Esophagus mucosa (tissue), 1 donor: Measurements from ENCODE around the gene INAFM2. TPM values are rescaled to one million over a fixed set of nuclear protein-coding genes. Genes with fewer than 3 reads are reported as not detected.

Source experiments
- ATAC-seq: fragments of 200-7000 bp; cut with Tn5 transposase; one replicate; pipeline ENCODE4 v1.9.1; 2020
- total RNA-seq: library from RNA; stranded (reverse); gene quantifications from one replicate; pipeline ENCODE4 v1.2.4, GENCODE V29; 2023
- donor health status: DM: yes; HTN: yes; CAD: no.

The INAFM2 gene
- total RNA-seq, 1 donor from 2014 or later, result 7.1 TPM

DNA sequence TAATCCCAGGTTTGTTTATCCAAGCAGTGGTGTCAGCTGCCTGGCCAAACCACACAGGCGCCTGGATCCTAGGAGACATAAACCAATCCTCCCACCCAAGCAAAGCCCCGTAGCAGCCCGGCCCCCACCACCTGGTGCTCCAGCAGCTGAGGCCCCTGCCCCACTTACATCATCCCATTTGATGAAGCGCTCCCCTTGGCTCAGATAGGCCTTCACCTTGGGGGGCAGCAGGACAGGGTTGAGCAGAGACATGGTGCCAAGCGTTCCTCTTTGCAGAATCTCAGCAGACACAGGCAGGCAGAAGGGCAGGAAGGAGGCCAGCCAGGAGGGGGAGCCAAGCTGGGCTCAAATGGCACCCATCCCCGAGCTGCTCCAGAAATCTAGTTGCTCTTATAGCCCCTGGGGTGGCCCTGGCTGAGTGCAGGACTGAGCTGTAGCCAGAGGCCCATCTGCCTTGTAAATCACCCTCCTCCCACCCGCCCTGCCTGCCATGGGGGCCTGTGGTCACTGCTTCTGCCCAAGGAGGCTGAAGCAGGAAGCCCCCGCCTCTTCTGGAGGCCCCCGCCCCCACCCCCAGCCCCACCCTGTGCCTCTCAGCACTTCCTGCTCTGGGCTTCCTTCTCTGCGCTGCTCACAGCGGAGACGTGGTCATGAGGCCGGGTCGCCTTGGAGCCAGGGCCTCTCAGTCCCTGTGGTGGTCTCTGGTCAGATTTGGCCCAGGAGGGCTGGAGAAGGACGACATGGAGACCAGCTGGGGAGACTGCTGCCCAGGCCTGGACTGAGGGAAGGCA is 15.9 kb upstream of the INAFM2 start, which contains the start of gene PLCB2:
Gene PLCB2, minus strand, starts transcription at position 515 of the 791 bp plus-strand sequence. Its CDS starts 263 bp downstream, at position 252.
- peak; percentile 56 for ATAC-seq

DNA sequence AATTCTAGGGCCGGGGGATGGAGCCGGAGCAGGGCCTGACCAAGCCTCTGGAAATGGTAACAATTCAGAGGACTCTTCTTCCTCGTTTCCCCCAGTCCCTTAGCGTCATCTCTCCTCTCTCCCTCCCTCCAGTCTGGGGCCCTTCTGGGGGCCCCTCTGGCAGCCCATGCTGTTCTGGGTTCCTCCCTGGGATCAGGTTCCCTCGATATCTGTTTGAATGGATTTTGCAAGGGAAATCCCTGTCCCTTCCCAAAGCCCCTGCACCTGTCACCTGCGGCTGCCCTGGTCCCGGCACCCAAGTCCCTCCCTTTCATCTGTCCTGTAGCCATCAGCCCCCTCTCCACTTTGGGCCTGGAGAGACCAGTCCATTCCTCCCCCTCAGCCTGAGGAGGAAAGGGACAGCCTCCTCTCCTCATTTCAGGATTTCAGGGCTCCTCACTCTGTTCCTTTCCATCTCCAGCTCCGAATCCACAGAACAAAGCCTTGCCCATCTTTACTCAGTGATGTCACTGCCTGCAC is 14.1 kb upstream of the INAFM2 start:
- no peak for ATAC-seq

DNA sequence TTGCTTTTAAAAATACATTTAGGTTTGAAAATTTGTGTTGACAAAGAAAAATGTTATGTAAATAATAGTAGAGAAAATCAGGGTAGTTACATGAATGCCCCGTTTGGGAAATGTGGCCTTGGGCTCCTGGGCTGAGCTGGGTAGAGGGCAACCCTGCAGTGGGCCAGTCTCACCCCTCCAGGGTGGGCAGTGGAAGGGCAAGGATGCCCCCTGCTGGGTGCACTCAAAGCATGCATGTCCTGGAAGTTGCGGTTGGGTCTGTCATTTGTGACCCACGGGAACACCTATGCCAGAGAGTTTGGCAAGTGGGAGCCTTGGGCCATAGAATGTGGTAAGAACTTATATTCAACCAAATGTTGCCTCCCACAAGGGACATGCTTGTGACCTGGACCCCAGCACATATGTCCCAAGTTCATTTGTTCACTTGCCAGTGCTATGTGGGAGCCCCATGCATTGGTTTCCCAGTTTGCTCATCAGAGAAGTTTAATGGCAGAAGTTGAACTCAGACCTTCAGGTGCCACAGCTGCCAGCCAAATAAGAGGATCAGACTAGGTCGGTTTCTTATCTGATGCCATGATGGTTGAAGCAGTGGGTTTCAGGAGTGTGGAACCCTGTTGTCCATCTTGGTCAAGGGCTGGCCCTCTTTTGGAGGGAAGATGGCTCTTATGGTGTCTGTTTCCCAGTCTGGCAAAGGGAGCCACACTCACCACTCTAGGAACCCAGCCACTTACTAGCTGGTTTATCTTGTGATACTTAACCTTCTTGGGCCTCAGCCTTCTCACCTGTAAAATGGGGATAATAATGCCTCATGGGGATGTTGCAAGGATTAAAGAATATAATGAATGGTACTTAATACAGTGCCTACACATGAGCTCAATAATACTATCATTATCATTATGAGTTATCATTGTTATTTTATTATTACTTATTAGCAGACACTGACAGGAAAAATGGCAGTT is 13.2 kb upstream of the INAFM2 start:
- ATAC-seq, result peak; percentile 32

DNA sequence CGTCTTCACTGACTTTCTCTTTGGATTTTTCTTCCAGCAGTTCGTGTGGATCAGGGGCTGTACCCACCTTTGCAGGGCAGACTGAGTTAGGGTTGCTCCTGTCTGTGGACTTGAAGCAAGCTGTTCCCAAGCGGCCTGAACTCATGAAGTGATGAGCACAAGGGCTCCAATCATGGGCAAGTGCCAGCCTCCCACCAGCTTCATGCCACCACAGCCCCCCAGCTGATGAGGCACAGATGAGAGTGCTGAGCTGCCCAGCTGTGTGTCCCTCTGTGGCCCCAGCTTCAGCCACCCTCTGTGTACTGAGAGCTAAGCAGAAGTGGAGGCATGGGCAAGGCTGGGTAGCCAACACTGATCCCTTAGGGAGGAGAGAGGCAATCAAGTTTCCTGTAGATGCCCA is 12.5 kb upstream of the INAFM2 start:
- ATAC-seq, result no peak

DNA sequence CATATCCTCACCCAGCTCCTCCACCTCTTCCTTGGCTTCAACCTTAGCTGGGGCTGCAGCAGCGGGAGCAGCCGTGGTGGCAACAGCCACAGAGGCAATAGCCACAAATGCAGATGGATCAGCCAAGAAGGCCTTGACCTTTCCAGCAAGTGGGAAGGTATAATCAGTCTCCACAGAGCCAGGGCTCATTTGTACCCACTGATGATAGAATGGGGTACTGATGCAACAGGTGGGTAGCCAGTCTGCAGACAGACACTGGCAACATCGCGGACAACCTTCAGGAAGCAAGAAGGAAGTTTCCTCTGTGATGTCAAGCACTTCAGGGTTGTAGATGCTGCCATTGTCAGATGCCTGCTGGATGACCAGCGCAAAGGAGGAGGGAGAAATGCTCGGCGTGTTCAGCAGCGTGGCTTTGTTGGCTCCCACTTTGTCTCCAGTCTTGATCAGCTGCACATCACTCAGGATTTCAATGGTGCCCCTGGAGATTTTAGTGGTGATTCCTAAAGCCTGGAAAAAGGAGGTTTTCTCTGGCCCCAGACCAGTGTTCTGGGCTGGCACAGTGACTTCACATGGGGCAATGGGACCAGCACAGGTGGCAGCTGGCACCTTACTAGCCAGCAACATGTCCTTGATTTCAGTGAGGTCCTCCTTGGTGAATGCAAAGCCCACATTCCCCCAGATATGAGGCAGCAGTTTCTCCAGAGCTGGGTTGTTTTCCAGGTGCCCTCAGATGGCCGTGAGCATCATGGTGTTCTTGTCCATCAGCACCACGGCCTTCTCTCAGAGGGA is 10.9 kb upstream of the INAFM2 start:
- ATAC-seq, result no peak

DNA sequence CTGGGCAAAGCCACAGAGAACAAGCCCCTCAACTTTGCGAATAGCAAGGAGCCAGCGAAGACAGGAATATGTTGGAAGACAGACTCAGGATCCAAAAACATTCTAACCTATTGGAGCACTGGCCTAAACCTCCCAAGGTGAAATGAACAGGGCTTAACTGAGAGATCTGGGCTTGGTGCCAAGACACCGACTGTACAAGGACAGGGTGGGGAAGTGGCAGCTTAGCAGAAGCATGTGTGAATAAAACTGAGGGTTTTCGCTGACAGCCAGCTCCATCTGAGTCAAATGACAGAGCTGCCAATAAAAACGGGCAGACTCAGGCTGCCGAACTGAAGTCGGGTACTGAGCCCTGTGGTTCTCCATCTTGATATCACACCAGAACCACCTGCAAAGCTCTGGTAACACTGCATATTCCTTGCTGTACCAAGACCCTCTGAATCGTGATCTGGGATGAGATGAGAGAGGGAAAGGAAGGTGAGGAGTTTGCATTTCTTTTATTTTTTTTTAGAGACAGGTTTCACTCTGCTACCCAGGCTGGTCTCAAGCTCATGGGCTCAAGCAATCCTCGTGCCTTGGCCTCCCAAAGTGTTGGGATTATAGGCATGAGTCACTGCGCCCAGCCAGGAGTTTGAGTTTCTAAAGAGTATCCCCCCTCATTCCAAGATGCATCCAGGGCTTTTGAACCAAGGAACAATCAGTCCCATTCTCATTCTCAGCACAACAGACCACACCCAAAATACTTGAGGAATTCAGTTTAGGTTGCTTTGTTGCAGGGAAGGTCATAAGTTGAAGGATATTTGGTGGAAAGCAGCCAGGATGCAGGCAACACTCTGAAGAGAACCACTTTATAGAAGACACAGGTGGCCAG is 9.7 kb upstream of the INAFM2 start:
- ATAC-seq, result peak; percentile 87

DNA sequence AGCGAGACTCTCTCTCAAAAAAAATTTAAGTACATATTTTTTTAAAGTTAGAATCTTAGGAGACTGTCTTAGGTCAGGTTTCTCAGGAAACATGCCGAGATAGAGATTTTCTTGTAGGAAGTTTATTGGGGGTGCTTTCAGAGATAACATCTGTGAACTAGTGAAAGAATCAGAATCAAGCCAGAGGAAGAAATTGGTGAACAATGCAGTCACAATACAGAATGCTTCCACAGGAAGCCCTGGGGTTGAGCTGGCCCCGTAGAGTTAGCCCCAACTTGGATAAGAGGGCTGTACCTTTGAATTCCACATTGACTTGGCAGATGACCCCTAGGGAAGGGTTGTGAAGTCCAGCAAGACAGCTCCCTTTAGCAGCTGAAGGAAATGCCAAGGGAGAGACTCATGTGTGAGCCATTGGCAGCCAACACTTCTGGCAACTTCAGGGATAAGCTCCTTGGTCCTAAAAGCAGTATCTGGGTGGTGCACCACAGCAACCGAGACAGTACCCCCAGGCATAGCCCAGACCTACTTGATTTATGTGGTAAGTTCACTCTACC is 8.7 kb upstream of the INAFM2 start:
- no peak for ATAC-seq

DNA sequence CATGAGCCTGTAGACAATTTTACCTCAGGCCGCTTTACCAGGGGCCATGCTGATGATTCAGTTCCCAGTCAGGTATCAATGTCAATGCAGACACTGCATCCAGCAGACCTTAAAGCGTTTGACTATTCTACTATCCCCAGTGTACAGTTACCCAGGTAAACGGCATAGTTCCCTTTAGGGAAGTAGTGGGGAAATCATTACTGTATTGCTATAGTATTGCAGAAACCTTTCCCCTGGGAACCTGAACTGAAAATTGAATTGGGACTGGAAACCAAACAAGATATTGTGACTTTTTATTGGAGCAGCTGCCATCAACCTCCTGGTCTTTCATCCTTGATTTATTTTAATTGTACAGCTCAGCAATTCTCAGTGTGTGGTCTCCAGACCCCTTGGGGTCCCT is 6.6 kb upstream of the INAFM2 start:
- ATAC-seq, result no peak

DNA sequence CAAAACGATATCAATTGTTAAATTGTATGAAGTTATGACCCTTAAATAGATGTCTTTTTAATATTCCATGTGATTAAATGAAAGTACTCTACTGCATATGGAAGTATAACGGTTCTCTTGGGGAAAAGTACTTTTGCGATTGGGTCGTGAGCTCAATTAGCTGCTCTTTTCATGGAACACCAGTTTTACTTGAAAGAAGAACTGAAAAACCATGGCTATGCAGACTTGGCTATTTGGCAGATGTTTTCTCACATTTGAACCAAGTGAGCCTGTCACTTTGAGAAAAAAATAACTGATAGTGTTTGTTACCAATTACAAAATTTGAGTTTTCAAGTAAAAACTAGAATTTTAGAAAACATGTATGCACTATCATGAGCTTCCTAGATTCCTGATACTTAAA is 5.9 kb upstream of the INAFM2 start:
- ATAC-seq, result no peak

DNA sequence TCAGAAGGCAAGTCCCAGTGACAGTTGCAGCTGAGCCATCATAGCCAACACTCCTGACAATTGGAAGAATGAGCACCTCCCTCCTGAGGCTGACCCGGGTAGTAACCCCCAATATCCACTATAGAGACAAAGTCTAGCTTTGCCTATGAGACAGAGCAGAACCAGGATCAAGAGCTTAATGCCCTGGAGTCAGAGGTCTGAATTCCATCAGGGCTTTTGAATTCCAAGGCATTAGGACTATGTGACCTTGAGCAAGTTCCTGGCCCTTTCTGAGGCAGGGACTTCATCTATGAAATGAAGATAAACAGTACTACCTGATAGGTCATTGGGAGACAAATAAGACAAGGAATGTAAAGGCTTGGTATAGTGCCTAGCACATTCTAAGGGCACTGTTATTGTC is 3.1 kb upstream of the INAFM2 start:
- no peak for ATAC-seq

DNA sequence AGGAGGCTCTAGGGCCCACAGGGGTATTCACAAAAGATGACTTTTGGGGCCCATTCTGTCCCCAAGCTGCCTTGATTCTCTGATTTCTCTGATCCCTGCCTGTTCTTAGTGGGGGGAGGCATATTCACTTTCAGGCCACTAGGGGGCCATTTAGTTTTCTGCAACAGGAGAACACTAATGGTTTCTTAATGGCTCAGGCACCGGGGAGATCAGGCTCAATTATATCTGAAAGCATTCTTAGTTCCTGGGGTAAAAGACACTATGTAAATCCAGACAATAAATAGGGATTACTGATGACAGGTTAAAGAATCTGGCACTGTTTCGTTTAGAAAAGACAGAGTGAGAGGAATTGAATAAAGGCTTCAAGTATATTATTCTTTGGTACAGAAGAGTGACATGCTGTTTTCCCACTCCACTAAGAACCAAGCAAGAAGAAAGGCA is 2.5 kb upstream of the INAFM2 start:
- peak; percentile 21 for ATAC-seq

DNA sequence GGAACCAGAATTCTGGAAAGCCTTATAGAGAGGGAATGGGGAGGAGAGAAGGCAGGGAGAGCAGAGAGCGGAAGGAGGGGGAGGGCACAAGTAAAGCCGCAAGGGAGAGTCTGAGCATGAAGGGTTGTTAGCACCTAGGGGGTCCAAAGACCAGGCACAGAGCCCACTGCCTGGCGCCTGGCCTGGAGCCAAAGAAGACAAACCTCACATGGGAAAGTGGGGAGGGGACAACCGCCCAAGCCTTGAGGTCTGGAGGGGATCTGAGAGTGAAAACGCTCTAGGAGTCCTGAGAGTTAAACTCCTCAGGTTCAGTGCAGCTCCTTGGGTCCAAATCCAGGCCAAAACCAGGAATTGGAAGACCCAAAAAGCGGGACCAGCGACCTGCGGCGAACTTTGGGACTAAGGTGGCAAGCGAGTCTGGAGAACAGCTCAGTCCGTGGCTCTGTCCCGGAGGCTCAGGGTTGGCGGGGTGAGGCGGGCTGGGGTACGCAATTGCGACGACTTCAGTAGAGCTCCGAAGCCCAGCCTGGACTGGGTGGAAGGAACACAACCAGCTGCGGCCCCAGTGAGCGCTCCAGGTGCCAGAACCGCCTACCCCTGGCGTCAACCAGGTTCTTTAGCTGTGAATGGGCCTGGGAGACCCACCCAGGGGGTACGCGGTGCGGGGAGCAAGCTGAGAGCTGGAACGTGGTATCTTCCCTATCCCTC is 807 bp upstream of the INAFM2 start:
- ATAC-seq, result no peak

DNA sequence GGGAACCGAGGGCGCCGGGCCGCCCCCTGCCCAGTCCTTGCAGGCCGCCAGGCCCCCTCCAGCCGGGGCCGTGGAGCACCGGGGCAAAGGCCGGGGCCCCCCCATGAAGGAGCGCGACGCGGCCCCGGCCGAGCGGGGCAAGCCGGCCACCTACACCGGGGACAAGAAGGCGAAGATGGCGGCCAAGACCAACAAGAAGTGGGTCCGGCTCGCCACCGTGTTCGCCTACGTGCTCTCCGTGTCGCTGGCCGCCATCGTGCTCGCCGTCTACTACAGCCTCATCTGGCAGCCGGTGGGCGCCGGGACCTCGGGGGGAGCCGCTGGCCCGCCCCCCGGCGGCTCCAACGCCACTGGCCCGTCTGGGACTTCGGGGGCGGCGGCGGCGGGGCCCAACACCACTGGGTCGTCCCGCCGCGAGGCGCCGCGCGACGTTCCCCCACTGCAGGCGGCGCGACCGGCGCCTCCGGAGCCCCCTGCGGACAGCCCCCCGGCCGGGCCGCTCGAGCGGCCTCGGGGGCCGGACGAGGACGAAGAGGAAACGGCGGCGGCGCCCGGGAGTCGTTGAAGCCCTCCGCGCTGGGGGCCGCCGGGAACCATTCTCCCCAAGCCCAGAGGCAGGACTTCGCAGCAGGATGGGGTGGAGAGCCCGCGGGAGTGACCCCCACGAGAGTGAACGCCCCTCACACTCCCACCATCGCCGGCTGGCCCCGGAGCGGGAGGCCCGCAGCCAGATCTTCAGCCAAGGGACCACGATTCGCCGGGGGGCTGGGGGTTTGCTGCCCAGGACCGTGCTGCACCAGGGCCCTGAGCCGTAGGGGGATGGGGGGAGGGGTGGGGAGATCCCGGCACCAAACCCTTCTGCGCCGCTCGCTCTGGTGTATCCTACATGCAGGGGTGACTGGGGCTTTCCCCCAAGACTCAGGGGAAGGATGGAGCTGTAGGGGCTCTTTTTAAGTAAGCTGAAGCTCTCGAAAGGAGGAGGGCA is 753 bp downstream of the INAFM2 start:
- no peak for ATAC-seq

DNA sequence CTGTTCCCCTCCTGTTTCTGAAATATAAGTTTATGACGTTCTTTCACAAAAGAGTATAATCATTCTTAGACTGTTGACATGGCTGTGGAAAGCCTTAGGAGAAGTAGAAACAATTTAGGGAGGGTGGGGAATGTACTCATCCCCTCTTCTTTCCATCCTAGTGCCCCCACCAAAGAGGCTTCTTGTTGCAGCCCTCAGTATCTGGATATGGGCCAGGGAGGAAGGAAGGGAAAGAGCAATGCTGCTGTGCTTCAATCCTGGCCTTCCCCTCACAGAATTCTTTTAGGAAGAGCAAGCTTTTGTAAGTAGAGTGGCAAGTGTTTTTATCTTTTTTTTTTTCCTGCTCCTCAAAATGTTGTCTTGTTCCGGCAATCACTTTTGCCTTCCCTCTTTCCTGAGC is 1.7 kb downstream of the INAFM2 start:
- ATAC-seq, result no peak

DNA sequence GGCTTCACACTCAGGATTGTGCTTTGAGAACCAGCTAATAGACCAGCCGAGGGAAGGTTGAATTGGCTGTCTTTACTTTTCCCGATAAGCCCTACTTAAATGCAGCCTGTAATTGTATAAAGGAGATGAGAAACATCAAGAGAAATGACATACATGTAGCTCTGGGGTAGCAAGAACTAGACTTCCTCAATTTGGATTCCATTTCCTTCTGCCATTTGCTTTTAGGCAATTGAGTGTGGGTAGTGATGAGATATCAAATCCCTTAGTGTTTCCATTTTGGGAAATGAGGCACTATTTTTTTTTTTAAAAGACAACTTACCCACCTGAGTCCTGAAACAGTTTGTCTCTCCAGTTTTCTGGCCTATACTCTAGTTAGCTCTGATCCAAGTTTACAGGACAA is 2.2 kb downstream of the INAFM2 start:
- ATAC-seq, result no peak

DNA sequence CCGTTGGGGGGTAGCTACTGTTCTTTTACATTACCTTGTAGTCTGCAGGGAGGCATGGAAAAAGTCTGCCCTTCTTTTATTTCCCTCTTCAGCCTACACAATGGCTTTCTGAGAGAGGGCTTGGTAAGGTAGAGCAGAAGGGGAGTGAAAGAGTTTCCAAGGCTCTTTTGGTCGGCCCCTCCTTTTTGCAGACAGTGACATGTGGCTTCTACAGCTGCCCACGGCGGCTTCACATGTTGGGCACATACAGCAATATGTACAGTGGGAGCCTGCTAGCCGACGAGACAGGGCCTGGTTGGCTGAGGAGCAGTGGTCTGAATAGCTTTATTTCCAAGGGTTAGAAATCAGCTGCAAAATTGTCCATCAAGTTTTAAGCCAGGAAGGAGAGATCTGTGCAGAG is 4.0 kb downstream of the INAFM2 start:
- no peak for ATAC-seq

DNA sequence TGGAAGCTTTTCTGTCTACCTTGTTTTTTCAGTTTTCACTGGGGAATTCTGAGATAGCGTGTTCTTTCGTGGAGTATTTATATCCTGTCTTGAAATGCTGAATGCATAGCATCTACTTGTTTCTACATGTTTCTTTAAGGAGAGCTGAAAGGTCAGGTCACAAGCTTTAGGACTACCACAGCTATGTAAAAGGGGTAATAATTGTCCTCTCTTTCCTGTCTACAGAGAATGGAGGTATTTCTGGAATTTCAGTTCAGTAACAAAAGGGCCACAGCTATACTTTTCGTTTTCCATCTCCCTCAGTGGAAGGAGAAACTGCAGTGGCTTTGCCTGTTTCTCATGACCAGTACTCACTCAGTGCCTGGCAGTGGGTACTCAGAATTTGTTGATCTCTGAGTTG is 4.7 kb downstream of the INAFM2 start:
- ATAC-seq, result no peak

DNA sequence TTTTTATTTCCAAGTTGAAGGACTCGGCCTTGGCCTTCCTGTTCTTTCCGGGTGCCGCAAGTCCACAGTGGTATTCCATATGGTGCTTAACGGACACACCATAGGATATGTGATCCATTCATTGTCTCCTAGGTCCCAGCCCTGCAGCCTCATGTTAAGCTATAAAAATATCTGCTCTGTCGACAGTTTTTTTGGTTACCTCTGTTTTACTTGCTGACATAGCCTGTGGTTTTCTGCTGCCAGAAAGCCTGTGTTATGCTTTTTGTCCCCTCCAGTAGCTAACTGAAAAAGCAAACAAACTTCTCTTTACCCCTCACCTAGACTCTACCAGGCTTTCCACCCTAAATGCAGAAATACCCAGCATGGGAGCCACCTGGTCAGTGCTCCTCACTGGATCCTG is 5.3 kb downstream of the INAFM2 start:
- no peak for ATAC-seq

DNA sequence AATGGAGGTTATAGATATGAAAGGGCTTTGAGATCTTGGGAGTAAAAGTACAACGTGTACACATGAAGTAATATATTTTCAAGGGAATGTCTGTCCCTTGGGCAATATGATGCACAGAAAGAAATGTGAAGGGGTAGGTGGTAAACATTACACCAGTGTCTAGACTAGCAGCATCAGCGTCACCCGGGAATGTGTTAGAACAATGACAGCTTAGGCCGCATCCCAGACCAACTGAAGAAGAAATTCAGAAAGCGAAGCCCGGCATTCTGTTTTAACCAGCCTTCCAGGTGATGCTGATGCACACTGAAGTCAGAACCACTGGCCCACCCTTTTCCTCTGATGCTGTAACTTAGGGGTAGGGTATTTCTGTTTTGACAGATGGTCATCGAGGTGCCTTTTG is 6.3 kb downstream of the INAFM2 start:
- no peak for ATAC-seq
